ENCODE data around the gene FBXO8. TPM values are rescaled to one million over a fixed set of nuclear protein-coding genes. Genes with fewer than 3 reads are reported as not detected.
A peak's percentile ranks its signal among the peaks of the same experiment; 100 is the strongest.

Gene FBXO8
- polyA plus RNA-seq, 1 of the 3 experiments (the other 2 are of a cell fraction) = 16.0 TPM

DNA sequence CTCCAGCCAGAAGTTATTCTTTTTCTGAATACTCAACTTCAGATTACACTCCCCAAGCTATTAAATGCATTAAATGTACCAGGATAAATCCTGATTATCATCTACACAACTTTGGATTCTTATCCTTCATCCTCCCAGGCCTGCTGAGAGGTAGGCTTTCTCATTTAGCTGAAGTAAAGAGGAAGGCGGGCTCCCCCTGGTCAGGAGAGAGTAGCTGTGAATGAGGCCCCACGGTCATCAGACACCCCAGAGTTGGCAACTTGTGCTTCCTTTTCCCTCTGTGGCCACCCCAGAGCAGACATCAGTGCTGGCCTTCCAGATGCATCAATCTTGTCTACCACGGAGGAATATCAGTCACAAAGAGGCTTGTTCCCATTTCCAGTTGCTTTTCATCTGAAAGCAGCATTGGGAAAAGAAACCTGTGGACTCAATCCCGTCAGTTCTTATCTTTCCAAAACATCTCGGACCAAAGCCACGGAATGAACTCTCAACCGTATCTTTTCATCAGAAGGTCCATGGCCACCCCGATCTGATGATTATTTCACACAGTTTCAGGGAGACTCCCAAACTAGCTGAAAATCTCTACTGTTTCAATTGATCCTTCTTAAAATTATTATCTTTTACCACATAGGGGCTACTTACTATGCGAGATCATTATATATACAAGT, 79.2 kb downstream of the FBXO8 start (continued):
- TF ChIP-seq RCOR1 (IDR thresholded peaks at IDR 0.05; ENCODE audit: low read length) = 0 out of 2 replicates have a peak, but pooled peaks have one; percentile 55

DNA sequence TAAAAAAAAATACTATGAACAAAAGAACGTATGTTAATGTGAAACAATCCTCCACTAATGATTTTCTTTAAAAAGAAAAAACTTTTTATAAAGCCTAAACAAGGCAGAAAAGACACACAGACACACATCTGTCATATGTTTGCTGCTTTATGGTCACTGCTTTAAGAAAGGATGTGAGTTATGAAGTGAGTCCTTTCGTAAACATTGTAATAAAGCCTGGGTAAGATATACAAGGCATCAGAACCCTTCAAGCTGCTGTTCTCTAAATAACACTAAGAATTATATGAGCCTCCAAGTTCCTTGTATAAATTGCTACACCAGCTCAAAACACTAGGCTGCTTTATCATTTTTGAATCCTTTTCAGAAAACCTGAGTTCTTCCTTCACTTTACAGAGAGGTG, 81.6 kb downstream of the FBXO8 start:
- 15% methylated on average over 2 of the region's 2 CpGs for WGBS (ENCODE audit: low lambda C conversion rate)
- POLR2A ChIA-PET = interaction anchor here (0.9 to 4.3 kb wide), 7 partner anchors 8 to 693 kb away, joined by 3 to 67 read pairs (median 5); partner anchors contain the start of gene HAND2

More for the DNA sequence above, 81.6 kb downstream of the FBXO8 start:
- Histone ChIP-seq H3K27ac (ENCODE audit: low read depth in 2 of 2, low read length in 1 of 2) (peak overlapping the region; percentile 36 to 99), H3K9me2 (no peaks in the 10 kb centered on the region), H3K4me2 (peak overlapping the region; percentile 58), H3K79me2 (ENCODE audit: insufficient read depth) (no peaks in the 10 kb centered on the region), H4K20me1 (ENCODE audit: insufficient read depth) (no peaks in the 10 kb centered on the region), H2AFZ (ENCODE audit: low read depth) (peak overlapping the region; percentile 69), H3K9ac (peak overlapping the region; percentile 47; the same call in 1 of the 2 replicates), H3K27me3 (ENCODE audit: insufficient read depth) (no peaks in the 10 kb centered on the region), H3K4me1 (ENCODE audit: control insufficient read depth in 1 of 2, insufficient read depth in 2 of 2, low read depth in 1 of 2, low read length in 1 of 2) (peaks cover 24 to 42% of the 10 kb centered on the region in 2 experiments; a peak in 3 of 4 replicates), H3K9me3 (no peaks in the 10 kb centered on the region), H3F3A (replicated peaks; ENCODE audit: insufficient read depth) (peaks cover 11% of the 10 kb centered on the region), H3K4me3 (ENCODE audit: low read depth in 2 of 2, low read length in 1 of 2) (peak overlapping the region; percentile 14 to 26; a peak in 3 of 4 replicates), H3K36me3 (replicated peaks in 1 of 2; ENCODE audit: control insufficient read depth in 1 of 2, insufficient read depth in 2 of 2, low read length in 1 of 2) (no peaks in the 10 kb centered on the region)
- CTCF ChIA-PET = interaction anchor here (0.6 to 3.0 kb wide), 6 partner anchors 8 to 211 kb away, joined by 4 to 13 read pairs (median 4); no protein-coding TSS in a partner anchor
- DNase-seq = no peak
- TF ChIP-seq TCF12 (IDR thresholded peaks at IDR 0.05) = no peak
- no peak for TF ChIP-seq FOXJ3 (CRISPR knock-in tag; IDR thresholded peaks at IDR 0.05)
- no peak for TF ChIP-seq GABPA (IDR thresholded peaks at IDR 0.05; ENCODE audit: low read depth)
- TF ChIP-seq TEAD4 (IDR thresholded peaks at IDR 0.05; ENCODE audit: borderline replicate concordance, insufficient read depth) = no peak
- no peak for TF ChIP-seq FOXM1 (IDR thresholded peaks at IDR 0.05; ENCODE audit: low read depth)
- no peak for TF ChIP-seq TAF1 (IDR thresholded peaks at IDR 0.05; ENCODE audit: borderline replicate concordance, low read depth, low read length)
- TF ChIP-seq CHD2 (IDR thresholded peaks at IDR 0.05; ENCODE audit: low read length, partially characterized antibody) = no peak
- TF ChIP-seq, protein P1, sequence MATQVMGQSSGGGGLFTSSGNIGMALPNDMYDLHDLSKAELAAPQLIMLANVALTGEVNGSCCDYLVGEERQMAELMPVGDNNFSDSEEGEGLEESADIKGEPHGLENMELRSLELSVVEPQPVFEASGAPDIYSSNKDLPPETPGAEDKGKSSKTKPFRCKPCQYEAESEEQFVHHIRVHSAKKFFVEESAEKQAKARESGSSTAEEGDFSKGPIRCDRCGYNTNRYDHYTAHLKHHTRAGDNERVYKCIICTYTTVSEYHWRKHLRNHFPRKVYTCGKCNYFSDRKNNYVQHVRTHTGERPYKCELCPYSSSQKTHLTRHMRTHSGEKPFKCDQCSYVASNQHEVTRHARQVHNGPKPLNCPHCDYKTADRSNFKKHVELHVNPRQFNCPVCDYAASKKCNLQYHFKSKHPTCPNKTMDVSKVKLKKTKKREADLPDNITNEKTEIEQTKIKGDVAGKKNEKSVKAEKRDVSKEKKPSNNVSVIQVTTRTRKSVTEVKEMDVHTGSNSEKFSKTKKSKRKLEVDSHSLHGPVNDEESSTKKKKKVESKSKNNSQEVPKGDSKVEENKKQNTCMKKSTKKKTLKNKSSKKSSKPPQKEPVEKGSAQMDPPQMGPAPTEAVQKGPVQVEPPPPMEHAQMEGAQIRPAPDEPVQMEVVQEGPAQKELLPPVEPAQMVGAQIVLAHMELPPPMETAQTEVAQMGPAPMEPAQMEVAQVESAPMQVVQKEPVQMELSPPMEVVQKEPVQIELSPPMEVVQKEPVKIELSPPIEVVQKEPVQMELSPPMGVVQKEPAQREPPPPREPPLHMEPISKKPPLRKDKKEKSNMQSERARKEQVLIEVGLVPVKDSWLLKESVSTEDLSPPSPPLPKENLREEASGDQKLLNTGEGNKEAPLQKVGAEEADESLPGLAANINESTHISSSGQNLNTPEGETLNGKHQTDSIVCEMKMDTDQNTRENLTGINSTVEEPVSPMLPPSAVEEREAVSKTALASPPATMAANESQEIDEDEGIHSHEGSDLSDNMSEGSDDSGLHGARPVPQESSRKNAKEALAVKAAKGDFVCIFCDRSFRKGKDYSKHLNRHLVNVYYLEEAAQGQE (IDR thresholded peaks at IDR 0.05; ENCODE audit: low read depth, low read length) = no peak
- TF ChIP-seq, protein P2, sequence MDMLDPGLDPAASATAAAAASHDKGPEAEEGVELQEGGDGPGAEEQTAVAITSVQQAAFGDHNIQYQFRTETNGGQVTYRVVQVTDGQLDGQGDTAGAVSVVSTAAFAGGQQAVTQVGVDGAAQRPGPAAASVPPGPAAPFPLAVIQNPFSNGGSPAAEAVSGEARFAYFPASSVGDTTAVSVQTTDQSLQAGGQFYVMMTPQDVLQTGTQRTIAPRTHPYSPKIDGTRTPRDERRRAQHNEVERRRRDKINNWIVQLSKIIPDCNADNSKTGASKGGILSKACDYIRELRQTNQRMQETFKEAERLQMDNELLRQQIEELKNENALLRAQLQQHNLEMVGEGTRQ (IDR thresholded peaks at IDR 0.05; ENCODE audit: borderline replicate concordance, low read depth, low read length) = no peak
- TF ChIP-seq, protein P3, sequence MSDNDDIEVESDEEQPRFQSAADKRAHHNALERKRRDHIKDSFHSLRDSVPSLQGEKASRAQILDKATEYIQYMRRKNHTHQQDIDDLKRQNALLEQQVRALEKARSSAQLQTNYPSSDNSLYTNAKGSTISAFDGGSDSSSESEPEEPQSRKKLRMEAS (IDR thresholded peaks at IDR 0.05; ENCODE audit: low read depth) = no peak
- TF ChIP-seq NRF1 (IDR thresholded peaks at IDR 0.05; ENCODE audit: low read depth, low read length) = no peak
- TF ChIP-seq SIN3A (IDR thresholded peaks at IDR 0.05; ENCODE audit: borderline replicate concordance, low read depth, low read length) = no peak
